Neural cell (in vitro differentiated cells): ENCODE data around the gene PACSIN2. TPM values are rescaled to one million over a fixed set of nuclear protein-coding genes. Genes with fewer than 3 reads are reported as not detected.

ENCODE experiments used
- H2AFZ ChIP-seq: fragments of 200-600, 300-800 bp; sonication (generic), shearing (Covaris generic); 2 replicates; pipeline ENCODE4 v1.6.0; 2014; ENCODE audit warnings: low read depth, mild to moderate bottlenecking, antibody characterized with exemption, low read length, moderate library complexity
- H3F3A ChIP-seq: fragments of 200-600 bp; shearing (Covaris generic); 2 replicates; pipeline ENCODE4 v1.6.1; 2016; ENCODE audit warnings: mild to moderate bottlenecking, moderate library complexity, mixed read lengths, antibody characterized with exemption, low read length; ENCODE audit not compliant: insufficient read depth, poor library complexity, severe bottlenecking
- H3K27ac ChIP-seq: fragments of 200-600, 300-800 bp; sonication (generic), shearing (Covaris generic); 2 replicates; pipeline ENCODE4 v1.5.1; 2014; ENCODE audit warnings: mild to moderate bottlenecking, low read length, moderate library complexity
- H3K27me3 ChIP-seq: fragments of 300-800, 200-600 bp; sonication (generic), shearing (Covaris generic); 2 replicates; pipeline ENCODE4 v1.6.0; 2014; ENCODE audit warnings: mild to moderate bottlenecking, low read depth, low read length, moderate library complexity; ENCODE audit not compliant: insufficient read depth
- H3K36me3 ChIP-seq: fragments of 300-800, 200-600 bp; sonication (generic), shearing (Covaris generic); 2 replicates; pipeline ENCODE4 v1.5.1; 2014; ENCODE audit warnings: mild to moderate bottlenecking, antibody characterized with exemption, low read length, moderate library complexity; ENCODE audit not compliant: insufficient read depth
- H3K4me2 ChIP-seq: fragments of 300-800, 200-600 bp; sonication (generic), shearing (Covaris generic); 2 replicates; pipeline ENCODE4 v1.6.0; 2014; ENCODE audit warnings: mild to moderate bottlenecking, low read length
- H3K4me3 ChIP-seq: fragments of 300-800, 200-600 bp; sonication (generic), shearing (Covaris generic); 2 replicates; pipeline ENCODE4 v1.5.1; 2014; ENCODE audit warnings: mild to moderate bottlenecking, low read length, moderate library complexity
- H3K79me2 ChIP-seq: fragments of 200-600 bp; shearing (Covaris generic); replicated peaks from 2 replicates; pipeline ENCODE4 v1.6.0; 2014; ENCODE audit warnings: mild to moderate bottlenecking, low read length, moderate library complexity; ENCODE audit not compliant: insufficient read depth
- H3K9ac ChIP-seq: fragments of 300-800, 200-600 bp; sonication (generic), shearing (Covaris generic); 2 replicates; pipeline ENCODE4 v1.6.1; 2016; ENCODE audit warnings: mild to moderate bottlenecking, low read length, mixed read lengths
- H3K9me2 ChIP-seq: fragments of 200-600 bp; shearing (Covaris generic); 2 replicates; pipeline ENCODE4 v1.6.1; 2016; ENCODE audit warnings: mild to moderate bottlenecking, low read length, mixed read lengths; ENCODE audit not compliant: insufficient read depth
- H3K9me3 ChIP-seq: fragments of 200-600, 300-800 bp; sonication (generic), shearing (Covaris generic); 2 replicates; pipeline ENCODE4 v1.6.1; 2016; ENCODE audit warnings: mild to moderate bottlenecking, mixed run types, low read length, moderate library complexity, mixed read lengths
- H4K20me1 ChIP-seq: fragments of 200-600 bp; shearing (Covaris generic); 2 replicates; pipeline ENCODE4 v1.6.1; 2016; ENCODE audit warnings: mild to moderate bottlenecking, mixed run types; ENCODE audit not compliant: insufficient read depth
- EP300 ChIP-seq: fragments of 450-650 bp; conservative IDR thresholded peaks from 2 replicates; pipeline ENCODE4 v1.6.1; 2014; ENCODE audit warnings: antibody characterized with exemption, mild to moderate bottlenecking, moderate library complexity; ENCODE audit not compliant: poor library complexity, severe bottlenecking
- EZH2 ChIP-seq: fragments of 200-600, 300-800 bp; shearing (Covaris generic), sonication (generic); IDR thresholded peaks from 2 replicates; pipeline ENCODE4 v1.6.1; 2014; ENCODE audit warnings: antibody characterized with exemption, low read length, borderline replicate concordance, mild to moderate bottlenecking; ENCODE audit not compliant: insufficient read depth, poor library complexity, severe bottlenecking
- MXI1 ChIP-seq: fragments of 450-650 bp; conservative IDR thresholded peaks from 2 replicates; pipeline ENCODE4 v1.6.1; 2014; ENCODE audit warnings: antibody characterized with exemption, mild to moderate bottlenecking; ENCODE audit not compliant: poor library complexity, severe bottlenecking
- POLR2AphosphoS5 ChIP-seq: IDR thresholded peaks from 2 replicates; pipeline ENCODE4 v1.6.1; 2012
- RAD21 ChIP-seq: fragments of 450-650 bp; conservative IDR thresholded peaks from 2 replicates; pipeline ENCODE4 v1.6.1; 2014; ENCODE audit warnings: antibody characterized with exemption, mild to moderate bottlenecking, moderate library complexity
- SMC3 ChIP-seq: fragments of 450-650 bp; conservative IDR thresholded peaks from 2 replicates; pipeline ENCODE4 v1.6.1; 2014; ENCODE audit warnings: antibody characterized with exemption, mild to moderate bottlenecking, moderate library complexity; ENCODE audit not compliant: poor library complexity
- TAF1 ChIP-seq: IDR thresholded peaks from 2 replicates; pipeline ENCODE4 v1.6.1; 2012; ENCODE audit warnings: low read depth
- polyA plus RNA-seq: library from polyadenylated mRNA; depleted of rRNA; stranded (reverse); fragments of >200 nt; gene quantifications from 2 replicates; pipeline ENCODE4 v1.2.3, GENCODE V29; 2014
- TF ChIP-seq, protein P1 (sequence below): fragments of 450-650 bp; IDR thresholded peaks from 2 replicates; pipeline ENCODE4 v1.5.1; 2014; ENCODE audit warnings: antibody characterized with exemption, mild to moderate bottlenecking, moderate library complexity; ENCODE audit not compliant: poor library complexity, severe bottlenecking
- TF ChIP-seq, protein P2 (sequence below): IDR thresholded peaks from 2 replicates; pipeline ENCODE4 v1.6.1; 2012; ENCODE audit warnings: borderline replicate concordance

Gene PACSIN2
- polyA plus RNA-seq, 1 donor from 2014 or later = 47.2 TPM

DNA sequence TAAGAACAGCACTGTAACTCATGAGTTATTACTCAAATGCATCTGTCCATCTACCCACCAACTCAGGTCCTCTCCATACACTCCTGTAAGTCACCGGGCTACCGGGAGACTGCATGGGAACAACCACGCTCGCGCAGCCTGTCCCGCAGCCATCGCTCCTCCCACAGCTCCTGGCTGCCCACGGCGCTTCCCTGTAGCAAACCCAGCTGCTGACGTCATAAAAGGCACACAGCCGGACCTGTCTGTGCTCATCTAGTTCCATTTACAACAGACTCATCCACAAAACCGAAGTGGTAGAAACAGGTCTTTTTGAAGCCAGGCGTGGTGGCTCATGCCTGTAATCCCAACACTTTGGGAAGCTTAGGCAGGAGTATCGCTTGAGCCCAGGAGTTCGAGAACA lies 23.4 kb upstream of the PACSIN2 start:
- Histone ChIP-seq H3K27me3 (no peaks in the 10 kb centered on the region), H3K27ac (no peak overlapping the region), H3K79me2 (no peaks in the 10 kb centered on the region), H2AFZ (no peak overlapping the region), H3K36me3 (no peaks in the 10 kb centered on the region), H3K9ac (no peak overlapping the region), H3K4me3 (no peak overlapping the region), H3F3A (no peaks in the 10 kb centered on the region), H3K4me2 (no peak overlapping the region), H4K20me1 (no peaks in the 10 kb centered on the region), H3K9me2 (no peaks in the 10 kb centered on the region), H3K9me3 (no peaks in the 10 kb centered on the region)
- TF ChIP-seq SMC3 = no peak
- TF ChIP-seq RAD21 = no peak
- TF ChIP-seq, protein P1, sequence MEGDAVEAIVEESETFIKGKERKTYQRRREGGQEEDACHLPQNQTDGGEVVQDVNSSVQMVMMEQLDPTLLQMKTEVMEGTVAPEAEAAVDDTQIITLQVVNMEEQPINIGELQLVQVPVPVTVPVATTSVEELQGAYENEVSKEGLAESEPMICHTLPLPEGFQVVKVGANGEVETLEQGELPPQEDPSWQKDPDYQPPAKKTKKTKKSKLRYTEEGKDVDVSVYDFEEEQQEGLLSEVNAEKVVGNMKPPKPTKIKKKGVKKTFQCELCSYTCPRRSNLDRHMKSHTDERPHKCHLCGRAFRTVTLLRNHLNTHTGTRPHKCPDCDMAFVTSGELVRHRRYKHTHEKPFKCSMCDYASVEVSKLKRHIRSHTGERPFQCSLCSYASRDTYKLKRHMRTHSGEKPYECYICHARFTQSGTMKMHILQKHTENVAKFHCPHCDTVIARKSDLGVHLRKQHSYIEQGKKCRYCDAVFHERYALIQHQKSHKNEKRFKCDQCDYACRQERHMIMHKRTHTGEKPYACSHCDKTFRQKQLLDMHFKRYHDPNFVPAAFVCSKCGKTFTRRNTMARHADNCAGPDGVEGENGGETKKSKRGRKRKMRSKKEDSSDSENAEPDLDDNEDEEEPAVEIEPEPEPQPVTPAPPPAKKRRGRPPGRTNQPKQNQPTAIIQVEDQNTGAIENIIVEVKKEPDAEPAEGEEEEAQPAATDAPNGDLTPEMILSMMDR = no peak
- TF ChIP-seq TAF1 = no peak
- no peak for TF ChIP-seq EP300
- TF ChIP-seq MXI1 = no peak
- TF ChIP-seq, protein P2, sequence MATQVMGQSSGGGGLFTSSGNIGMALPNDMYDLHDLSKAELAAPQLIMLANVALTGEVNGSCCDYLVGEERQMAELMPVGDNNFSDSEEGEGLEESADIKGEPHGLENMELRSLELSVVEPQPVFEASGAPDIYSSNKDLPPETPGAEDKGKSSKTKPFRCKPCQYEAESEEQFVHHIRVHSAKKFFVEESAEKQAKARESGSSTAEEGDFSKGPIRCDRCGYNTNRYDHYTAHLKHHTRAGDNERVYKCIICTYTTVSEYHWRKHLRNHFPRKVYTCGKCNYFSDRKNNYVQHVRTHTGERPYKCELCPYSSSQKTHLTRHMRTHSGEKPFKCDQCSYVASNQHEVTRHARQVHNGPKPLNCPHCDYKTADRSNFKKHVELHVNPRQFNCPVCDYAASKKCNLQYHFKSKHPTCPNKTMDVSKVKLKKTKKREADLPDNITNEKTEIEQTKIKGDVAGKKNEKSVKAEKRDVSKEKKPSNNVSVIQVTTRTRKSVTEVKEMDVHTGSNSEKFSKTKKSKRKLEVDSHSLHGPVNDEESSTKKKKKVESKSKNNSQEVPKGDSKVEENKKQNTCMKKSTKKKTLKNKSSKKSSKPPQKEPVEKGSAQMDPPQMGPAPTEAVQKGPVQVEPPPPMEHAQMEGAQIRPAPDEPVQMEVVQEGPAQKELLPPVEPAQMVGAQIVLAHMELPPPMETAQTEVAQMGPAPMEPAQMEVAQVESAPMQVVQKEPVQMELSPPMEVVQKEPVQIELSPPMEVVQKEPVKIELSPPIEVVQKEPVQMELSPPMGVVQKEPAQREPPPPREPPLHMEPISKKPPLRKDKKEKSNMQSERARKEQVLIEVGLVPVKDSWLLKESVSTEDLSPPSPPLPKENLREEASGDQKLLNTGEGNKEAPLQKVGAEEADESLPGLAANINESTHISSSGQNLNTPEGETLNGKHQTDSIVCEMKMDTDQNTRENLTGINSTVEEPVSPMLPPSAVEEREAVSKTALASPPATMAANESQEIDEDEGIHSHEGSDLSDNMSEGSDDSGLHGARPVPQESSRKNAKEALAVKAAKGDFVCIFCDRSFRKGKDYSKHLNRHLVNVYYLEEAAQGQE = no peak
- TF ChIP-seq EZH2 = no peak
- no peak for TF ChIP-seq POLR2AphosphoS5

DNA sequence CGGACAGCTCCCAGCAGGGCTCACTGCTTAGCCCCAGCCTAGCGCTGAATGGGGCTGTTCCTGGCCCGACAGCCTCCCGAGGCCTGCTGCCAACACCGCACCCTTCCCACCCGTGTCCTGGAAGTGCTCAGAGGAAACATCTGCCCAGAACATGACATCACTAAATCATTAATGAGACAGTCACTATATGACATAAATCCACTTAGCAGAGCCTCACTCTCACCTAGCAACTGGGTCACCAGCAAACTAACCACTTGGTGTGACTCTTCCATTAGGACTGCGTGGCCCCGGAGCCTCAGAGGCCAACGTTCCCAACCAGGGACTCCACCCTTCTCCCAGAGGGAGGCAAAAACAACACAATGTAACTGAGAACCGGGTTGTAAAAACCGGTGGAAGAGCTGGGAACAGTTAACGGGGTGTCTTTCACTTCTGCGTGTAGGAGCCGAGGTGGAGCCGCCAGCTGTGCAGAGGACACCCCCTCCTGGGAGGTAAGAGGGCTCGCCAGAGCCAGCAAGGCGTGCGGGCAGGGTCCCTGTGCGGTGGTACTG lies 21.4 kb upstream of the PACSIN2 start:
- no peak overlapping the region for H3K4me2 ChIP-seq
- no peak overlapping the region for H3K27ac ChIP-seq
- TF ChIP-seq POLR2AphosphoS5 (no peak), EP300 (no peak), RAD21 (no peak), TAF1 (no peak), SMC3 (no peak), EZH2 (no peak), MXI1 (no peak)
- TF ChIP-seq, protein P2 = no peak
- TF ChIP-seq, protein P1 = no peak
- H3K9me2 ChIP-seq = no peaks in the 10 kb centered on the region
- H2AFZ ChIP-seq = no peak overlapping the region
- H3K9me3 ChIP-seq = no peaks in the 10 kb centered on the region
- H3K27me3 ChIP-seq = no peaks in the 10 kb centered on the region
- H3K79me2 ChIP-seq = no peaks in the 10 kb centered on the region
- H3F3A ChIP-seq = no peaks in the 10 kb centered on the region
- no peak overlapping the region for H3K9ac ChIP-seq
- no peaks in the 10 kb centered on the region for H3K36me3 ChIP-seq
- no peaks in the 10 kb centered on the region for H4K20me1 ChIP-seq
- no peak overlapping the region for H3K4me3 ChIP-seq
